PC-3 (cell line): Measurements from ENCODE around the gene KLHL8.

Experiments
- CTCF ChIP-seq: fragments of 300-600 bp; sonication (generic); conservative IDR thresholded peaks from 2 replicates; pipeline ENCODE4 v1.5.1; 2017; ENCODE audit warnings: antibody characterized with exemption, low read depth, mild to moderate bottlenecking, low read length
- EZH2 ChIP-seq: fragments of 300-600 bp; sonication (generic); IDR thresholded peaks from one replicate; pipeline ENCODE4 v1.6.1; 2017; ENCODE audit warnings: antibody characterized with exemption, mild to moderate bottlenecking, low read length; ENCODE audit not compliant: unreplicated experiment

- no peak for TF ChIP-seq CTCF
- TF ChIP-seq EZH2: no peak
These were observed 26.3 kb downstream of the KLHL8 start for GRCh38 chr4:87193958-87194675.
